ENCODE results near the gene LNX1.

DNA sequence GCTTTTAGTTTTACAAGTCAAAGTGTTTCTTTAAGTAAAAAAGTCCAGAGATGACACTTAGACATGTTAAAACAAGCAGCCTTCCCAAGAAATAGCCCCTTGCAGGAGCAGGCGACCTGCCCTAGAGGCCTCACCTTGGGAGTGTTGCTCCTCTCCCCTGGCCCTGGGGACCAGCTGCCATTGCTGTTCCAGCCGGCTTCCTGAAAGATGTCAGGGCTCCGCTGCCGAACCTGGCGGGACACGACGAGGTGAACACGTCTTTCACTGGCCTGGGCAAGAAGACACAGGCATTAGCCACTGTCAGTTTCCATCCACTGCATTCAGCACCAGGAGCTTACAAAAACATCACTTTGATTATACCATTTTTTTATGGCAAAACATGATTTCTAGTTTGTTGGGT is 109.7 kb downstream of the LNX1 start:
- TF ChIP-seq, protein P1, sequence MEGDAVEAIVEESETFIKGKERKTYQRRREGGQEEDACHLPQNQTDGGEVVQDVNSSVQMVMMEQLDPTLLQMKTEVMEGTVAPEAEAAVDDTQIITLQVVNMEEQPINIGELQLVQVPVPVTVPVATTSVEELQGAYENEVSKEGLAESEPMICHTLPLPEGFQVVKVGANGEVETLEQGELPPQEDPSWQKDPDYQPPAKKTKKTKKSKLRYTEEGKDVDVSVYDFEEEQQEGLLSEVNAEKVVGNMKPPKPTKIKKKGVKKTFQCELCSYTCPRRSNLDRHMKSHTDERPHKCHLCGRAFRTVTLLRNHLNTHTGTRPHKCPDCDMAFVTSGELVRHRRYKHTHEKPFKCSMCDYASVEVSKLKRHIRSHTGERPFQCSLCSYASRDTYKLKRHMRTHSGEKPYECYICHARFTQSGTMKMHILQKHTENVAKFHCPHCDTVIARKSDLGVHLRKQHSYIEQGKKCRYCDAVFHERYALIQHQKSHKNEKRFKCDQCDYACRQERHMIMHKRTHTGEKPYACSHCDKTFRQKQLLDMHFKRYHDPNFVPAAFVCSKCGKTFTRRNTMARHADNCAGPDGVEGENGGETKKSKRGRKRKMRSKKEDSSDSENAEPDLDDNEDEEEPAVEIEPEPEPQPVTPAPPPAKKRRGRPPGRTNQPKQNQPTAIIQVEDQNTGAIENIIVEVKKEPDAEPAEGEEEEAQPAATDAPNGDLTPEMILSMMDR (conservative IDR thresholded peaks at IDR 0.05), result no peak
- no peak for TF ChIP-seq ZFX (IDR thresholded peaks at IDR 0.05)

Data from C4-2B (cell line).